Amniotic epithelial cell (primary cell): Measurements from ENCODE around the gene OAS2.

ENCODE experiments used
- DNase-seq: peaks from one replicate; pipeline ENCODE4 v3.0.0-alpha.2; 2010; ENCODE audit warnings: low read depth

Gene OAS2

DNA sequence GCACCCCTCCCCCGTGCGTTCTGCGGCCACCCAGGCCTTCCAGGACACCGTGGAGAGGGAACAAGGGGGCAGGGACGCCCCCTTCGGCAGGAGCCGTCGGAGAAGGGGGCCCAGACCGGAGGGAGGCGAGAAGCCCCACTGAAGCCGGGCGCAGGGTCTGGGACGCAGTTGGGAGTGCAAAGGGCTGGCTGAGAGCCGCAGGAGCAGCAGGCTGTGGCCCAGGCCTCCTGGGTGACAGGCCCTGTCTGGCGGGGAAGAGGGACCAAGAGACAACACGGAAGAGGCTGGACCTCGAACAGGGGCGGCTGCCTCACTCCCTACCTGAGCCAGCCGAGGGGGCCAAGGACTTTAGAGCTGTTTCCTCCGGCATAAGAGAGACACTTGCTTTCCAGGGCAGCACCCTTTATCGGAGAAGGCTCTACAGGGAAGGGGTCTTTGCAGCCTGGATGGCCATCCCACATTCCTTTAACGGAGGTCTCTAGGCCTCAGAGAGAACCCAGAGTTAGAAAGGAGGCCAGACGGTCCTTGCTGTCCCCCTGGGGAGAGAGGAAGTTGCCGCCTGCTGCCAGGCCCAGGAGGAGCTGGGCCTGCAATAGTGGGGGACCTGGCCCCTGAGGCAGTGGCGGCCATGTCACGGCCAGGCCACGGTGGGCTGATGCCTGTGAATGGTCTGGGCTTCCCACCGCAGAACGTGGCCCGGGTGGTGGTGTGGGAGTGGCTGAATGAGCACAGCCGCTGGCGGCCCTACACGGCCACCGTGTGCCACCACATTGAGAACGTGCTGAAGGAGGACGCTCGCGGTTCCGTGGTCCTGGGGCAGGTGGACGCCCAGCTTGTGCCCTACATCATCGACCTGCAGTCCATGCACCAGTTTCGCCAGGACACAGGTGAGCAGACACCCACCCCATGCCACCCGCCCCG lies 79.5 kb downstream of the OAS2 start:
- DNase-seq, result no peak

DNA sequence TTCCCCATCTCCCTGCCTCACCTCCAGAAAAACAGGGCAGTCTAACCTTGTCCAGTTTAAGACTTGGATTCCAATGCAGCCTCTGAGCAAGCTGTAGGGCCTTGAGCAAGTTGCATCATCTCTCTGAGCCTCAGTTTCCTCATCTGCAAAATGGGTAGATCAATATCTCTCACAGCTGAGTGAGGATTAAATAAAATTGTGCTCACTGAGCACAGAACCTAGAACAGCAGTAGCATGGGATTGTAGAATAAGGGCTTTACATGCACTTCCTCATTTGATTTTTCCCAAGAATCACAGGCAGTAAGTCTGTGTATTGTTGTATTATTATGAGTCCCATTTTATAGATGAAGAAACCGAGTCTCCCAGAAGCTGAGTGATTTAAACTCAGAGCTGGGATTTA lies 80.2 kb downstream of the OAS2 start:
- no peak for DNase-seq

DNA sequence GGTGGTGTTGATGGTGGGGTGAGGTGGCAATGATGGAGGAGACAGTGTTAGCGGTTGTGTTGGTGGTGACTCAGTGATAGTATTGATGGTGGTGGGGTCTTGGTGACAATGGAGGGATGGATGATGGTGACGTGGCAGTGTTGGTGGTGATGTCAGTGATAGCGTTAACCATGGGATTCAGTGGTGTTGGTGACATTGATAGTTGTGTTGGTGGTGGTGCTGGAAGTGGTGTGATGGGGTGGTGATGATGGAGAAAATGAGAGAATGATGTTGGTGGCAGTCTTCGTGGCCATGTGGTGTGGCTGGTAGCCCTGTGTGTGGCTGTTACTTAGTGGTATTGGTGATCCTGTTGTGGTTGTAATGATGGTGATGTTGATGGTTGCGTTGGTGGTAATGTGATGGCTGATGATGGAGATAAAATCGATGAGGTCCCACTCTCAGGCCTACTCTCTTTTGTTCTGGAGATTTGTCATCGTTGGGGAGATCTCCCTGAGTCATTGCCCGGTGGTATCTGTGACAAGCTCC lies 80.8 kb downstream of the OAS2 start:
- no peak for DNase-seq

DNA sequence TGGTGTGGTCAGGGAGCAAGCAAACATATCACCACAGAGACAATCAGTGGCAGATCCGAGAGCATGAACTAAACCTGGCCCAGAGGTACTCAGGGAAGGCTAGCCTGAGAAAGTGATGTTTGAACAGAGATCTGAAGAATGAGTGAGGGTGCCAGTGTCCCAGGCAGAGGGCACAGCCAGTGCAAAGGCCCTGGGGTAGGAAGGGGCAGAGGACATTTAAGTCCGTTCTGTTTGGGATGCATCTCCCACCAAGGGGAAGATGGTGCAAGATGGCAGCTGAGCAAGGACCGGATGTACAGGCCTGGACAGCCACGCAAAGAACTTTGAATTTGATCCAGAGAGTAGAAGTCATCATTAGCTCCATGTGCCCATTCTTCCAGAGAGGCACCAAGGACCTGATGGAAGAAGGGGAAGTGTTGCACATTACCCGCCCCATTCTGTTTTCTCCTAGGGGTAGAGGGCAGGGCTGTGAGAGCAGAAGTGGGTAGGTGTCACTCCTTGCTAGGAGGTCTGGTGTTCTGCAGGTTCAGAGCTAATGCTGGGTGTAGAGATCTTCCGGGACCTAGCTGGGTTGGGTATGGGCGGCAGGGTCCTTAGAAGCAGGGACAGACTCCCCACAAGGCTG lies 82.1 kb downstream of the OAS2 start:
- no peak for DNase-seq

DNA sequence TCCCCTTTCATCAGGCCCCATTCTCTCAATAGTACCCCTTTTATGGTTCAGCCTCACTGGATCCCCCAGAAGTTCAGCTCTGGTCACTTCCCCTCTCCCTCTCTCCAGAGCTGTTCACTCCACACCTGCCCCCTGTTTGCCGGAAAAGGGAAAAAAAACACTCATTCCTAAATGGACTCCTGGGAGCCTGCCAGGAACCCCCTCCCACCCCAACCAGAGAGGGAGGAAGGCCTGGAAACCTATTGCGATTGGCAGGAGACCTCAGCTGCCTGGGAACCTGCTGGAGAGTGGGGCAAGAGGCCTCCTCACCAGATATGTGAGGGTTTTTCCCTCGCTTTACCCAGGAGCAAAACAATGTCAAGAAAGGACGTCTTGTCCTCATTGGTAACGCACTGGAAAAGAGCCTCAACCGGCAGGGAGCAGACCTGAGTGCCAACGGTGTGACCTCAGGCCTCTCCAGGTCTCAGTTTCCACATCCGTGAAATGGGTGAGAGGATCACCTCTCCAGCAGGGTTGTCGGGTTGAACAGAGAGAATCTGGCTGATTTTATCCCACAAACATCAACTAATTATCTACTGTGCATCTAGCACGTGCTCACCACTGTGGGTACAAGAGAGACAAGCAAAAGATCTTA lies 82.9 kb downstream of the OAS2 start:
- DNase-seq, result no peak
